Measurements from ENCODE around the gene FNDC3B.

FNDC3B gene

DNA sequence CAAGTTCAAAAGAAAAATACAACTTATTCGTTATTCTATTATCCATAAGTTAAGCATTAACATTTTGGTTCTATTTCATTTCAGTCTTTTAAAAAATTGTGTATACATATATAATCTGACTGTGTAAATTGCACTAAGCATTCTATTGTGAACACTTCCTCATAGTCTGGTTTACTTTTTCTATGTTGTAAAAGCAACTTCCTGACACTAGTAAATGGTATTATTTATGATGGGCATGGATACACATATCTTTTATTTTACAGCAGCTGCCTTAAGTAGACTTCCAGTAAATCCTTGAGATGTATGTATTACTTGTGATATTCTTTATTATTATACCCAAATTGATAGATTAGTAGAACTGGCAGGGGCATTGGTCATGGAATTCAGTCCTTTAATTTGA is 58.2 kb downstream of the FNDC3B start:
- no peak for DNase-seq

DNA sequence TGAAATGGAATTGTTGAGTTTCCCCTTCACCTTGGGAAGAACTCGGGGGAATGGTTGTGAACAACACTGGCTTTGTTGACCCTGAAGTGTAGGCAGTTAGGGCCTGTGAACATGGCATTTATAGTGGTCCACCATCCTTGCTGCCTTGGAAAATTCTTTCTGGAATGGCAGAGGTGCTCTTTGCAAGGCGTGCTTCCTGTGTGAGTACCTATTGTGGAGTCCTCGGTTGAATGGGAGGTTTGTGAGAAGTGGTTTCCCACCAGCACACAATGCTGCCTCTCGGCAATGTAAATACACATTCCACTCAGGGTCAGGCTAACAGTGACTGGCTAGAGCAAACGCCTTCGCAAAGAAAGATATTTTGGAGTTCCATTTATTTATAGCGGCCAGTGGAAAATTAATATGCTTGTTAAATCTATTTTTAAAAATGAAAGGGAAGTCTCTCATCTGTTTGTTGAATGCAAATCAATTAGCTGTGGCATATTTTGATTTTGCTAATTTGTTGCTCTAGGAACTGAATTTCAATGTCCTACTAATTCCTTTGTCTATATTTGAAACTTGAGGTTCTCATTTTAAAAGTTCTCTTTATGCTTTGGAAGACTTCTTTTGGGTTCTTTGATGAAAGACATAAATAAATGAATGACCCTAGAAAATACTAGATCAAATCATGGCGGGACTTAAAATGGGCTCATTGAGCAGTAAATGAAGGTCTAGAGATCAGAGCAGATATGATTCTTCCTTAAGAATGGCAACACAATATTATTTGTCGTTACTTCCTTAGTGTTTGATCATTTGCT is 59.5 kb downstream of the FNDC3B start:
- no peak for DNase-seq

DNA sequence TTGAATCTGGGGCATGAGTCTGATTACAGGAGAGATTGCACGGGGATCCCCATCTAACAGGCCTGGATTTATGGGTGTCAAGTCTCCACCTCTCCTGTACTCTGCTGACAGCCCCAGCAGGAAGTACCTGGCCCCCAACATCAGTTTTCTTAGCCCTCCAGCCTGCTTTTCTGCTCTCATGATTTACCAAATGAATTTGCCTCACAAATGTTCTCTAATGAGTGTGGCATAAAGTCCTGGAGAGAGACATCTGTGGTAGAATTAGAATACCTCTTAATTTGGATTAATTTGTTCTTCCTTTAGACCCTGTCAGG is 60.1 kb downstream of the FNDC3B start:
- no peak for DNase-seq

DNA sequence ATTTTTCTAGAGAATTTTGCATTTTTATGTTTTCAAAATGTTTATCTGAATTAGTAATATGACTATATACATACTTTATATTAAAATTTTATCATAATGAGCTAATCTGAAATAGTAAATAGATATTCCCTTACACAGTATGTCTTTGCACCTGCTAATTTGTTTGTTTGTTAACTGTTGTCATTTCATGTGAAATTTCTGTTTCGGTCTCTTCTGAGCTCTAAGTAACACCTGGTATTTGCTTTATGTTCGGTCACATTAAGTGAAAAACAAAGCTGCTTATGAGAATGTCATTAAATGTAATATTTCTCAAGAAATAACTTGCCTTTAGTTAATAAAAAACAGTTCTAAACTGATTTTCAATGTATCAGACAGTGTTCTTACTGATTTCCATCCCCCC is 61.1 kb downstream of the FNDC3B start:
- DNase-seq = no peak

DNA sequence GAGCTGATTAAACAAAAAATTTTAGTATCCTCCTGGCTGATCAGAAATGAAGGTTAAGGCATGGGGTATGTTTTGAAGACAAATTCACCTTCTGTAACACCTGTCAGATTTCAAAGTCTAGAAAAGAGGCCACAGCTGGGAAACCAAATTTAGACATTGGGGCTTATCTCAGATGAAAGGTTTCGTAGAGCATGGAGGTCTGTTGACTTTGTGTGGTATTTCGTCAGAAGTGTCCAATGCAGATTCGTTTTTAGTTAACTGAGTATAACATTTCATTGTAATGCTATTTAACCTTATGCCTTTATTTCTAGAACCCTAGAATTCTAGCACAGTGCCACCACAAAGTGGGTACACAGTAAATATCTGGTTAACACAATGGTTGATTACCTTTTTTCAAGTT is 61.7 kb downstream of the FNDC3B start:
- no peak for DNase-seq

DNA sequence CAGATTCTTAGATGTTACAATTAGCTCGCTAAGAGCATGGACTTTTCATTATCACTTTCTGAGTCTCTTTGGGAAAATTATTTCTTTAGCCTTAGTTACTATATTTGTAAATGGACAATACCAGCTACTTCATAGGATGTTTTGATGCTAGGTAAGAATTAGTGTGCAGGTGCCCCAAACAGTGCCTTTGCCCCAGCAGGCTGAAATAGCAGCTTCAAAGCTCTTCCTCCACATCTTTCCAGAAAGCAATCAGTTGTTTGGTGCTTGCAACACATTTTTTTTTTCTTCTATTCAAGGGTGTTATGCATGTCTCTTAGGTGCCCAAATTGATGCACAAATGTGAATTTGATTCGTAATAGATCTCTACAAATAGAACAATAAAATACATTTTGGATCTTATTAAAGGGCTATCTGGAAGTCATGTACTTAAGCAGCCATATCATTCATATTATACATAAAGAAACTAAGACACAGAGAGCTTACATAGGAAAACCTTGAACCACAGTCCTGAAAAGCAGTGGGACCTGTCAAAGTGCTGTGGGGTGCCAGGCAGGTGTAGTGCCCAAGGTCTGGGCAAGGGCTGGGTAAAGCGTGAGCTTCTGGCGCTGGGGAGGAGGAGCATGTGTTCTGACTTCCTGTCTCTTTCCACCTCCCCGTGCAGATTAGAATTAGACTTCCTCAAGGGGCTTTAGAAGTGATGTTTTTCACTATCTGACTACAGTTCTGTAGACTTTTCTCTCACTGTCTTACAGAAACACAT is 62.9 kb downstream of the FNDC3B start:
- DNase-seq = peak; percentile 67

DNA sequence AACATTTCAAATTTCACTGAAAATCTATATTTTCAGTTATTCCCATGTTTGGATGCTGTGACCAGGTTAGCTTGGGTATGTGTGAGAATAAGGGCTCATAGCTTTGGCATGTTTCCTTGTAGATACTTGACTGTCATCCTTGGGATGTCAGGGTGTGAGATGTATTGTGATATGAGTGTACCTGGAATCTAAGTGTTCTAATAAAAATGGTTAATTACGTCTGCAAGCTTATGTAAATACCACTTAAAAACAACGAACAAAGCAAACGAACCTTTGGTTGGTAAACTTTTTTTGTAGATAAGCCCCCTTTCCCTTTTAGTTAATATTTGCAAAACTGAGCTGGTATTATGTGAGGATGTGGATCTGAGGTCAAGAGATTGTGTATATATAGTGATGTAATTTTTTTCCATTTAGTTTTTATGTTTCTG is 63.5 kb downstream of the FNDC3B start:
- DNase-seq = no peak

DNA sequence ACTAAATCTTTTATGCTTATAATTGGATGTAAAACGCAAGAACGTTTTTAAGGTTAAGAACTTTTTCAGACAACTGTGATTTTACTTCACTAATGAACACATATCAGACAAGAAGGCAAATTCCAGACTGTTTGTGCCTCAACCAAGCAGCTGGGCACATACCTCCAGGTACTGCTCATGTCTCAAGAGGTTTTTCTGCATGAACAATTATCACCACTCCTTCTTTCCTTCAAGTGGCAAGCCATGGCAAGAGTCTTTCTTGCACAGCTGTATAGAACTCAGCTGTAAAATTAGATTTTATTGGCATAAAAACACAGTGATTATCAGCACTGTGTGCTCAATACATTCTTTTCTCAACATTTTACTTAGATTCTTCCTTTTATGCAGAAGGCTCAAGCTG is 64.3 kb downstream of the FNDC3B start:
- DNase-seq = no peak

DNA sequence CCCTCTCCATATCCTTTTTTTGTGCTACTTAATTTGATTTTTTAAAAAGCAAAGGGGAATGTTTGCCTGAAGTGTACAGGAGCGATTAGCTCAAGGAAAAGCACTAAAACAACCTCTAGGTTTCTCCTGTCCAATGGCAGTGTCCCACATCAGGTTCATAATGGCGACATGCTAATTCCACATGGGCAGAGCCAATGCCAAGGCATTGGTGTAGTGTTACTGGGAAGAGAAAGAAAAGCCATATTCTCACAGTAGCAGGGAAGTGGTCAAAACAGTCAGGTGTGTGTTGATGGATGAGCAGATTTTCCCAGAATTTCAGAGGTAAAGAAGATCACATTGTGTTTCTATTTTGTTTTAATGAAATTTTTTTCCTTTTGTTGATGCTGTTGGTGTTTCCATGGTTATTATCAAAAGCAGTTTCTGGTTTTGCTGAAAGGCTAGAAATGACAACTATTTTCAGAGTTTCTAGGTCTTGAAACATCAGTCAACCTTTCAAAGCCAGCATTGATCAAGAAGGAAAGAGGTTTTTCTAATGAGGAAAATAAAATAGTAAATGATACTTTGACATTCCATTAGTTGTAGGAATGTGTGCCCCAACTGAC is 65.2 kb downstream of the FNDC3B start:
- DNase-seq = no peak

DNA sequence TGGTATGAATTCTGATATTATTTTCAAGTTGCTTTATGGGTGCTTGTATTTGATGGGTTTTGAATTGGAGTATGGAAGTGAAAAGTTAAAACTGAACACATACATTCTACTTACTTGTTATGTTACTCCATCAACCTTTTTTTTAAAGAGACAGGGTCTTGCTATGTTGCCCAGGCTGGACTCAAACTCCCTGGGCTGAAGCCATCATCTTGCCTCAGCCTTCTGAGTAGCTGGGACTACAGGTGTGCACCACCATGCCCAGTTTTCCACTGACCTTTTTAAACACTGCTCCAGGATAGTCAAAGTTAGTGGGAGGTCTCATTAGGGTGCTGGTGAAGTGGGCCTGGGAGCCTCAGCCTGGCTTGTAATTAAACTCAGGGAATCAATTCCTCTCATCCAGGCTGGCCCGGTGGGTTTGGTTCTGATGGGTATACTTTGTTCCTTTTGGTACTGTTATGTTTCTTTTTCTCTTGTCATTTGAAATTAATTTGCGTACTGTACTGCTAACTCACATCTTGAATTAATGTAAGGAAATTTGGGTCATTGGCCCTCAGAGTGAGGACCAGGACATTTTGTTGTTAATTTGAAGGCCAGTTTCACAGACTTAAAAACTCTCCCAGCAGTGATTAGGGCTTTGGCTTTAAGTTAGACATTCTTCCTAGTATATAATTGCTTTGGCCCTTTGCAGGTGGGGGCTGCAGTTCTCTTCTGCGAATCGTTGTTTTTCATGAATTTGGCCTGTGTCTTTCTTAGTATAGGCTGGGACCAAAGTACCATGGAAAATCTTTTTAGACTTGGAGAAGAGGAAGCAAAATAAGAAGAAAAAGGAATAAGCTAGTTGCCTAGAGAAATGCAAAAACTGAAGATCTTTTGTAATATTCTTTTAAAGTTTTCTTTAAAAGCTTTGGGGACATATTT is 66.9 kb downstream of the FNDC3B start:
- DNase-seq = no peak

DNA sequence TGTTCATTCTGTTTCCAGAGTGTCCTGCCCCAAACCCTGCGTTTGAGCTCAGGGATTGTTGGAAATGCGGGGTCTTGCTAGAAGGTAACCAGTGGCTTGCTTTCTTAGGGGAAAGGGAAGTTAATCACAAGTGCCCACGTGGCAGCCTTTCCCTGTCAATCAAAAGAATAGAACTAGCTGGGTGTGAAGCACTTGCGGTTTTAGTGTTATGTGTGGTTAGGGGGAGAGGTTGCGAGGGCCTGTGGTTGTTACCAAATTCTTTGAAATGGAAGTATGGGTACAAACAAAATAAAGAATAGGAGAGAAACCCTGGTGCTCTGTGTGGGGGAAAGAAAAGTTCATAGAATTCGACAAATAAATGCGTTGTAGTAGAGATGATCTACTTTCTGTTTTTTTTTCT is 67.6 kb downstream of the FNDC3B start:
- peak; percentile 80 for DNase-seq

DNA sequence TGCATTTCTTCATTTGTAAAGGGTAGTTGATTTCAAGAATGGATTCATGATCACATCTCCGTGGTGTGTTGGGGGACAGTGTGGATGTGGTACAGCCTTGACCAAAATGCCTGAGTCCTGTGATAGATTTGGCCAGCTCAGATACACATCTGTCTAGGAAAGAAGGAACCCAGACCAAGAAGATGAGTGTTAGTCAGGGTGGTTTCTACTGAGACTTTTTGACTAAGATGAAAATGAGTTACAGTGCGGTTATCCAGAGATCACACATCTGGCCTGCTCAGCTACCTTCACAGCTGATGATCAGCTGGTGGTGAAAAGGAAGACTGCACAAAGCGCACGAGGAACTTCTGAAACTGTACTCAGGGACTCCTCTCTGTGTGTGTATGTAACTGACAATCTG is 68.0 kb downstream of the FNDC3B start:
- DNase-seq = peak; percentile 72

DNA sequence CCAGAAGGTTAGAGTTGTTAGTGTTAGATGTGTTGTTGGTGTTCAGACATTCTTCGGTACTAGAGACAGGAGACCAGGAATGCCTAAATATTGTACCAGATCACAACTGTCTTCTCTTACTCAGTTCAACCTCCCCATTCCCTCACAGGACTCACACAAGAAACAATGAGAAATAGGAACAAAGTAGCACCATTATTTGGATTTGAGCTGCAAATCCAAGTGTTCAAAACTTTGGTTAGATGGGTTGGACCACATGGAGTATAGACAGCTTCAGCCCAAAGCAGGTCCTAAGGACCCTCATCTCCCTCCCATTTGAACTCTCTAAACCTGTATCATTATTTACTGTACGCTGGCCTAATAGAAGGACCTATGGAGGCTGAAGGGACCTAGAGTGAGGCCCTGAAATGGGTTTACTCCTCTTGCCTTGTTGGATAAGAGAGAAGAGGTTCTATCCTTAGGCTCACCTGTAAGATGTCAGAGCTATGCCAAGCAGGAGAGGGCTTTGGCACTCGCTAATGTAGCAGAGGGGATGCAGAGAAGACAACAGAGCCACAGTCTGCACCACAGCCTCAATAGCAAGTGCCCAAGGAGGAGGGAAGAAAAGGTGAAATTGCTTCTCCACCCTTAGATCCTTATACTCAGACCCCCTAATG is 70.9 kb downstream of the FNDC3B start:
- no peak for DNase-seq

DNA sequence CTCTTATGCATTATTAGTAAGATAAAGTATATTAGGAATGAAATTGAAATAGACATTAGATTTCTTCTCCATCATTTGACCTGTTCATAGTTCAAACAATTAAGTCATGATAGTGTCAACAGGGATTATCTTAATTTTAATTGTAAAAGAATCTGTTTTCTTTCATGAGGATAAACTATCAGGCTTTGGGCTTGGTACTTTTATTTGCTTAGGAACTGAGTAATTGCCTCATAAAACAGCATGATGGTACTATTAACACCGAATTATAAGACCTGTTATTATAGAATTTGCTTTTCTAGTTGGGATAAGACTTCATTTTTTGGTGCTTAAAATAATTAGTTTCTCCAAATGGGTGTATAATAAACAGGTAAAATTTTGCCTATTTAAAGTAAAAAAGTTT is 71.8 kb downstream of the FNDC3B start:
- DNase-seq = no peak

DNA sequence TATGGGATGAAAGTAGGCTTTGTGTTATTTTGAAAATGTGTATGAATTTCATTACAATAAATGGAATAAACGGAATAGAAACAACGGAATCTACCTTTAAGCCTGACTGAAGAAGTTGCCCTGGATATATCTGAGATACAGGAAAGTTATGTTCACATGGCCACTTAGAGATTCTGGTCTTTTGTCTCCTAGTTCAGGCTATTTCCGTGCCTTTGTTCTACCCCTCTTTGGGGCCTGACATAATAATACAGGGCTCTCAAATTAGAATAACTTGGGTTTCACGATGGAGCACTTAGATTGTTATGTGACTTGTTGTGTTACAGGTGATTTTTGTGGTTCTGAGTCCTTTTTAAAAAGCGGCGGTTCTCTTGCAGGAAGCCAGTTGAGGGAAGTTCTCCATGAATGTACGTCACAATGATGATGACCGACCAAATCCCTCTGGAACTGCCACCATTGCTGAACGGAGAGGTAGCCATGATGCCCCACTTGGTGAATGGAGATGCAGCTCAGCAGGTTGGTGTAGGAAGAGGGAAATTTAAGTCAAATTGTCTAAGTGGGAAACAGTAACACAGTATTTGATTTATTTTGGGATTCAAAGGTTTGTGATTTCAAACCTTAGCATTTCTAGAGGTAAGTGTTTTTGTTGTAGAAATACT is 72.8 kb downstream of the FNDC3B start:
- DNase-seq = no peak

DNA sequence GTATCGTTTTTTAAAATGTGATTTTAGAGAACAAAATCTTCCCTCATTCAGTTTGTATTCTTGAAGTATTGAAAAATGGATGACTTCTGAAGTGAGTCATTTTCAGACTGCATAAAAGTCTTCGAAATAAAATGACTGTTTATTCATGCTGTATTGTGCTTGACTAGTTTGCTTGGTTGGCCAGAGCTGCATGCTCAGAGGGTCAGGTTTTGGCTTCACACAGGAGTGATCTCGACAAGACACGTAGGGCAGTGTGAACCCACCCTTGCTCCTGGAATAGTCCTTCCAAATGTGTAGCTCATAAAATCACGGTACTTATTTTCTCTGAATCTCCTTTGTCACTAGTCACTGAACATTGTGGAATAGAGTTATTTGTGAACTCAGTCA is 73.3 kb downstream of the FNDC3B start:
- no peak for DNase-seq

DNA sequence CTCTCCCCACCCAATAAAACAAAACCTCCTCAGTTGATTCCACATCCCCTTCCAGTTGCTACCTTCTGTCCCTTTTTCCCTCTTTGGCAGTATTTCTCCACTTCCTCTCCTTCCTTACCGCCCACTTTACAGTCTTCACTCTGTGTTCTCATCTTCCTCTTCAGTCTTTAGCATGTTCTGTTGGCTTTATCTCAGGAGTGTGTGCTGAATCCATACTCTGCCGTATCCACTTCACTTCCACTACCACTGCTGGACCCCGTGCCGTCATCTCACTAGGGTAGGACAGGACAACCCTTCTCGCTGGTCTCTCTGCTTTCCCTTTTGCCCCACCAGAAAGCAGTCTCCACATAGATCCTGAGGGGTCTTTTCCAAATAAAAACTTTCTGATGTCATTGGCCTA is 74.3 kb downstream of the FNDC3B start:
- no peak for DNase-seq

DNA sequence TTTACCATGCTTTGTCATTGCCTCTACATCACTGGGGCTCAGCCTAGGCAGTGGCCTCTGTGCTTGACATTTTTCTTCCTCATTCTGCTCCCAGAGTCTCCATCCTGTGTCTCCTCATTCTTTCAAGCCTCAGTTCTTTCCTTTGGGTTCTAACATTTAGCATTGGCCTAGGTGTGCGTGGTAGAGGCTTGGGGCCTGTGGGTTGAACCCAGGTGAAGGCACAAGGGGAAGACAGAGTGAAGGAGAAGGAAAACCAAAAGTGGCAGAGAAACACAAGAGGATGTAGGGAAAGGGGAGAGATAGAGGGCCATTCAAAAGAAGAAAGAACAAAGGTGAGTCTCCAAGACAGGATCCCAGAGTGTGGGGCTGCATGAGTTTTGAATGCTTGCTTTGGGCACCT is 75.7 kb downstream of the FNDC3B start:
- DNase-seq = no peak

DNA sequence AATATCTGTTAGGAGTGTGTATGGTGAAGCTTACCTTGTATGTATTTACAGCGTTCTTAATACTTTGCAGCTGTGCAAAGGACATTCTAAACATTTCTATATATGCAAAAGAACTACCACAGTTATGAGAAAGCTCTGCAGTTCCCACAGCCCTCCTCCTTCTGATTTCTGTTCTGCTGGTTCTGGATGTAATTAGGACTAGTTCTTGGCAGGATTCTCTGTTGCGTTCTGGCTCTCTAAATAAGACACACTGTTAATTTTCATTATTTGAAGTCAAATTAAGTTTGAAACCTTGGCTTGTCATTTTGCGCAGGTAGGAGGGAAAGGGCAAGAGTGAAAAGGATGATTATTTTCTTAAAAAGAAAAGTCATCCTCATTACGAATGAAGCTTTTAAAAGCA is 76.4 kb downstream of the FNDC3B start:
- no peak for DNase-seq

DNA sequence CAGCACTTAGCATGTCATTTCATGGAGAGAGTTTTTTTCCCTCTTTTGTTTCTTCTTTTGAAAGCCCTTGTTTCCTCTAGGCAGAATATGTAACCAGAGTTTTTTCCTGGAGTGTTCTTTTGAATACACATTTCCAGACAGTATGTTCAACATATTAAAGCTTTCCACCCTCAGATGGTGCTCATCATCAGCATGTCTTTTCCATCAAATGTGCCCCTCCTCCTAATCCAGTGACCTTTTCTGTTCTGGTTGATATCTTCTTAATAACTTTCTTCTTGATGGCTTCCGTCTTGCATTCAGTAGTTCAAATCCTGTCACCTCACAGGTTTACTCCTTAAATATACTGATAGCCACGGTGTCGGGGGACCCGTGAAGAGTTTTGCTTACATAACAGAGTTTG is 78.6 kb downstream of the FNDC3B start:
- no peak for DNase-seq

DNA sequence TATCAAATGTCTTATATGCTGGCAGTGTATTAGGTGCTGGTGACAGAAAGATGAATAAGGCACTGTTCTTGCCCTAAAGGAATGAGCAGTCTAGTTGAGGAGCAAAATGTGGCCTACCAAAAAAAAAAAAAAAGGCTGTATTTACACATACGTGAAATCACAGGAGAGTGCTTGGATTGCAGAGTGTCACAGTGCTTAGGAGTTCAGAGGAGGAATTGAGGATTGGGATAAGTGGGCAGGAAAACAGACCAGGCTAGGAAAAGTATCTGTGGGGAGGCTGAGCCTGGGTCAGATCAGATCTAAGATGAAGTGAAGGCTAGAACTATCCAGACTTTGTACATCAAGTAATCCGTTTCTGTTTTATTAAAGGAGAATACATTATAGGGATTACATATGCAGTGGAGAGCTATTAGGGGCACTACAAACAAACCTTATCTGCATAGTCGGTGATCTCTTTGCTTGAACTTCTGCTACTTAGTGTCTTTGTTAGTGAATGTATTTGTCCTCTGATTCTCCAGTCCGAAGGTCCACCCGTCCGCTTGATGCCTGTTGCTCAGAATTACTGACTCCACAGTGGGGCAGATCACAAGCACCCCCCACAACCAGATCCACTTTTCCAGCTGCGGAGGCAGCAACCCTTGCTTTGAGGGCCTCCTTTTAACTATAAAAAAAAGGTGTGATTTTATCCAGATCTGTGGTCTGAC is 80.0 kb downstream of the FNDC3B start:
- DNase-seq = no peak

DNA sequence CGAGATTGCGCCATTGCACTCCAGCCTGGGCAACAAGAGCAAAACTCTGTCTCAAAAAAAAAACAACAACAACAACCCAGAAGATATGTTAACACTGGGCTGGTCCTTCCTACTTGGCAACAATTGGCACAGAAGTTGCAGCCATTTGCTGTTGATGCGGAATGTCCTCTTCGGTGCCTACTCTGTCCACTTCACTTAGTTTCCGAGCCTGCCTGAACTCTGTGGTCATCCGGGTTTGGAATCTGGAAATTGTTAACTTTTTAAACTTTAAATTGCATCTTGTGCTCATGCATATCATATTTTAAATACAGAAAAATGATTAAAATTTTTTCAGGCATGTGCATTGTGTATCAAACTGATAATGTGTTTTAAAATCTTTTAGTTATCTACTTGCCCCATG is 81.5 kb downstream of the FNDC3B start:
- no peak for DNase-seq

All from activated CD8-positive, alpha-beta memory T cell treated with anti-CD3 and anti-CD28 coated beads for 24 hours (primary cell).